Liver (tissue), 9 donors: ENCODE data around the gene ADGRA1. TPM values are rescaled to one million over a fixed set of nuclear protein-coding genes. Genes with fewer than 3 reads are reported as not detected.

Experiments used
- DNase-seq: peaks from one replicate; pipeline ENCODE4 v3.0.0-alpha.2; 2017; ENCODE audit warnings: low spot score
- H3K27ac ChIP-seq, 2 donors: one replicate each; pipeline ENCODE4 v1.7.0; 2013; ENCODE audit warnings: inconsistent platforms in 2 of 2, low read length in 2 of 2, control low read depth in 1 of 2, low read depth in 1 of 2, mild to moderate bottlenecking in 1 of 2
- H3K27me3 ChIP-seq, 4 donors: one replicate each; pipeline versions ENCODE4 v1.6.1 to v1.7.0; 2013; ENCODE audit warnings: low read length in 3 of 4, inconsistent platforms in 1 of 4, mild to moderate bottlenecking in 1 of 4, moderate library complexity in 1 of 4; ENCODE audit not compliant: control insufficient read depth in 4 of 4, insufficient read depth in 4 of 4
- H3K36me3 ChIP-seq, 4 donors: one replicate each; pipeline versions ENCODE4 v1.6.1 to v1.7.0; 2013; ENCODE audit warnings: low read length in 3 of 4, mild to moderate bottlenecking in 3 of 4, low read depth in 1 of 4, moderate library complexity in 1 of 4; ENCODE audit not compliant: control insufficient read depth in 4 of 4, insufficient read depth in 3 of 4
- H3K4me1 ChIP-seq, 4 donors: one replicate each; pipeline versions ENCODE4 v1.6.1 to v1.7.0; 2013; ENCODE audit warnings: low read length in 3 of 4, mild to moderate bottlenecking in 3 of 4, moderate library complexity in 1 of 4; ENCODE audit not compliant: control insufficient read depth in 4 of 4, insufficient read depth in 4 of 4
- H3K4me3 ChIP-seq, 3 donors: one replicate each; pipeline versions ENCODE4 v1.6.1 to v1.7.0; 2013; ENCODE audit warnings: low read length in 3 of 3, control low read depth in 1 of 3, low read depth in 1 of 3, mild to moderate bottlenecking in 1 of 3
- H3K9ac ChIP-seq, 2 donors: one replicate each; pipeline ENCODE4 v1.7.0; 2013; ENCODE audit warnings: low read length in 2 of 2, mild to moderate bottlenecking in 2 of 2, moderate library complexity in 2 of 2, control low read depth in 1 of 2, low read depth in 1 of 2
- H3K9me3 ChIP-seq, 4 donors: one replicate each; pipeline versions ENCODE4 v1.6.1 to v1.7.0; 2013; ENCODE audit warnings: low read length in 3 of 4; ENCODE audit not compliant: control insufficient read depth in 4 of 4
- EGR1 ChIP-seq, 2 donors: IDR thresholded peaks; 2 replicates each; pipeline ENCODE4 v1.6.1; 2016 to 2018; ENCODE audit warnings: antibody characterized with exemption in 2 of 2, low read depth in 2 of 2
- FOXA1 ChIP-seq: IDR thresholded peaks from 2 replicates; pipeline ENCODE4 v1.6.1; 2016; ENCODE audit warnings: antibody characterized with exemption
- FOXA2 ChIP-seq: IDR thresholded peaks from 2 replicates; pipeline ENCODE4 v1.6.1; 2016; ENCODE audit warnings: antibody characterized with exemption
- HNF4A ChIP-seq, 2 donors: conservative IDR thresholded peaks; 2 replicates each; pipeline ENCODE4 v1.6.1; 2016; ENCODE audit warnings: antibody characterized with exemption in 2 of 2, mild to moderate bottlenecking in 2 of 2
- HNF4G ChIP-seq: IDR thresholded peaks from 2 replicates; pipeline ENCODE4 v1.6.1; 2016; ENCODE audit warnings: antibody characterized with exemption
- JUND ChIP-seq, 2 donors: IDR thresholded peaks; 2 replicates each; pipeline ENCODE4 v1.6.1; 2016; ENCODE audit warnings: antibody characterized with exemption in 2 of 2
- MAX ChIP-seq: IDR thresholded peaks from 2 replicates; pipeline ENCODE4 v1.6.1; 2016; ENCODE audit warnings: antibody characterized with exemption
- NR2F2 ChIP-seq: IDR thresholded peaks from 2 replicates; pipeline ENCODE4 v1.6.1; 2016; ENCODE audit warnings: antibody characterized with exemption
- RAD21 ChIP-seq, 2 donors: IDR thresholded peaks; 2 replicates each; pipeline ENCODE4 v1.6.1; 2016; ENCODE audit warnings: antibody characterized with exemption in 2 of 2, mild to moderate bottlenecking in 2 of 2
- REST ChIP-seq: IDR thresholded peaks from 2 replicates; pipeline ENCODE4 v1.6.1; 2016; ENCODE audit warnings: antibody characterized with exemption, mild to moderate bottlenecking
- RXRA ChIP-seq, 2 donors: IDR thresholded peaks; 2 replicates each; pipeline ENCODE4 v1.6.1; 2017 to 2018; ENCODE audit warnings: antibody characterized with exemption in 2 of 2, mild to moderate bottlenecking in 1 of 2
- TAF1 ChIP-seq: conservative IDR thresholded peaks from 2 replicates; pipeline ENCODE4 v1.6.1; 2016; ENCODE audit warnings: antibody characterized with exemption, mild to moderate bottlenecking
- YY1 ChIP-seq: IDR thresholded peaks from 2 replicates; pipeline ENCODE4 v1.6.1; 2016; ENCODE audit warnings: antibody characterized with exemption, mild to moderate bottlenecking
- ZBTB33 ChIP-seq: IDR thresholded peaks from 2 replicates; pipeline ENCODE4 v1.6.1; 2016; ENCODE audit warnings: antibody characterized with exemption
- WGBS: extraction: QIAGEN DNeasy Blood & Tissue Kit; methylation state at CpG from one replicate; pipeline ENCODE4 v1.1.7; 2013; 5-methylcytosine and 5-hydroxymethylcytosine counted together
- polyA plus RNA-seq, 2 donors: library from polyadenylated mRNA; stranded (reverse) in 1 of 2; unstranded in 1 of 2; fragments of 200-250 nt in 1 of 2; fragments of >200 nt in 1 of 2; fragmentation: Nextera tagmentation in 1 of 2; extraction: Ambion mirVana in 1 of 2; gene quantifications; one replicate each; pipeline versions ENCODE4 v1.2.1 to v1.2.3, GENCODE V29; 2013 to 2015
- total RNA-seq, 2 donors: library from RNA; depleted of rRNA; stranded (reverse); fragments of >200 nt; gene quantifications; one replicate each; pipeline ENCODE4 v1.2.3, GENCODE V29; 2014
- TF ChIP-seq, protein P1 (sequence below): fragments of 150-350 bp; IDR thresholded peaks from 2 replicates; pipeline ENCODE4 v1.5.1; 2017; ENCODE audit warnings: improper control_type of control experiment, low read depth, low read length; ENCODE audit not compliant: missing input control
- donor health status: healthy.
- donor health status: healthy.
- donor health status: healthy.
- donor health status: healthy.
- donor health status: healthy.

ADGRA1 gene
- total and polyA plus RNA-seq, 4 donors: 0.08 to 0.70 (median 0.12) TPM; not detected in 1

GRCh38 chr10:133047526-133048123 is 40.1 kb upstream of the ADGRA1 start:
- H3K4me3 ChIP-seq: no peak overlapping the region
- WGBS: 83% methylated on average over 42 of the region's 42 CpGs
- H3K36me3 ChIP-seq: no peaks in the 10 kb centered on the region
- no peaks in the 10 kb centered on the region for H3K4me1 ChIP-seq
- H3K9ac ChIP-seq: no peak overlapping the region
- no peak for TF ChIP-seq JUND (IDR thresholded peaks at IDR 0.05)
- no peak for TF ChIP-seq NR2F2
- TF ChIP-seq FOXA1: no peak
- TF ChIP-seq TAF1: no peak
- TF ChIP-seq MAX: no peak
- no peak for TF ChIP-seq RXRA (IDR thresholded peaks at IDR 0.05)
- H3K27me3 ChIP-seq: no peaks in the 10 kb centered on the region
- DNase-seq: no peak
- H3K27ac ChIP-seq: no peak overlapping the region
- H3K9me3 ChIP-seq: no peaks in the 10 kb centered on the region

- no peak for TF ChIP-seq FOXA1
- TF ChIP-seq YY1: no peak
- no peak for TF ChIP-seq RXRA (IDR thresholded peaks at IDR 0.05)
- TF ChIP-seq RAD21 (IDR thresholded peaks at IDR 0.05): no peak
- TF ChIP-seq REST: no peak
- TF ChIP-seq EGR1 (IDR thresholded peaks at IDR 0.05; ENCODE audit: low read depth in 2 of 2): no peak
- TF ChIP-seq FOXA2: no peak
- no peak for TF ChIP-seq JUND (IDR thresholded peaks at IDR 0.05)
- TF ChIP-seq, protein P1, sequence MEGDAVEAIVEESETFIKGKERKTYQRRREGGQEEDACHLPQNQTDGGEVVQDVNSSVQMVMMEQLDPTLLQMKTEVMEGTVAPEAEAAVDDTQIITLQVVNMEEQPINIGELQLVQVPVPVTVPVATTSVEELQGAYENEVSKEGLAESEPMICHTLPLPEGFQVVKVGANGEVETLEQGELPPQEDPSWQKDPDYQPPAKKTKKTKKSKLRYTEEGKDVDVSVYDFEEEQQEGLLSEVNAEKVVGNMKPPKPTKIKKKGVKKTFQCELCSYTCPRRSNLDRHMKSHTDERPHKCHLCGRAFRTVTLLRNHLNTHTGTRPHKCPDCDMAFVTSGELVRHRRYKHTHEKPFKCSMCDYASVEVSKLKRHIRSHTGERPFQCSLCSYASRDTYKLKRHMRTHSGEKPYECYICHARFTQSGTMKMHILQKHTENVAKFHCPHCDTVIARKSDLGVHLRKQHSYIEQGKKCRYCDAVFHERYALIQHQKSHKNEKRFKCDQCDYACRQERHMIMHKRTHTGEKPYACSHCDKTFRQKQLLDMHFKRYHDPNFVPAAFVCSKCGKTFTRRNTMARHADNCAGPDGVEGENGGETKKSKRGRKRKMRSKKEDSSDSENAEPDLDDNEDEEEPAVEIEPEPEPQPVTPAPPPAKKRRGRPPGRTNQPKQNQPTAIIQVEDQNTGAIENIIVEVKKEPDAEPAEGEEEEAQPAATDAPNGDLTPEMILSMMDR: no peak
- no peak for TF ChIP-seq HNF4G
- no peak for TF ChIP-seq ZBTB33
- no peak for TF ChIP-seq HNF4A (conservative IDR thresholded peaks at IDR 0.05)
- DNase-seq: no peak
Measured at GRCh38 chr10:133048266-133048665, 39.5 kb upstream of the ADGRA1 start.

More at GRCh38 chr10:133048266-133048665, 39.5 kb upstream of the ADGRA1 start:
- no peak overlapping the region for H3K4me3 ChIP-seq
- no peaks in the 10 kb centered on the region for H3K9me3 ChIP-seq
- H3K27me3 ChIP-seq: no peaks in the 10 kb centered on the region
- WGBS: 55% methylated on average over 13 of the region's 13 CpGs
- no peaks in the 10 kb centered on the region for H3K36me3 ChIP-seq
- H3K4me1 ChIP-seq: no peaks in the 10 kb centered on the region
- H3K27ac ChIP-seq: no peak overlapping the region
- no peak overlapping the region for H3K9ac ChIP-seq
